CD14-positive monocyte (primary cell): Measurements from ENCODE around the gene IL22RA1. TPM values are rescaled to one million over a fixed set of nuclear protein-coding genes. Genes with fewer than 3 reads are reported as not detected.

Experiments
- DNase-seq, 3 donors: peaks; one replicate each; pipeline ENCODE4 v3.0.0-alpha.2; 2011 to 2022
- H2AFZ ChIP-seq: 2 replicates; pipeline ENCODE4 v1.6.0; 2012; ENCODE audit warnings: mild to moderate bottlenecking, low read depth, low read length, inconsistent platforms; ENCODE audit not compliant: insufficient read depth, poor library complexity, severe bottlenecking
- H3K27ac ChIP-seq, 2 donors: 1 replicate in 1 of 2; 2 replicates in 1 of 2; pipeline ENCODE4 v1.5.1; 2012 to 2013; ENCODE audit warnings: low read length in 2 of 2, control low read depth in 1 of 2, inconsistent platforms in 1 of 2, low read depth in 1 of 2, mild to moderate bottlenecking in 1 of 2
- H3K27me3 ChIP-seq, 2 donors: one replicate each; pipeline versions ENCODE4 v1.6.0 to v1.6.1; 2011 to 2013; ENCODE audit warnings: low read length in 2 of 2; ENCODE audit not compliant: control insufficient read depth in 2 of 2, insufficient read depth in 2 of 2
- H3K36me3 ChIP-seq, 2 donors: replicated peaks in 1 of 2; 1 replicate in 1 of 2; 2 replicates in 1 of 2; pipeline versions ENCODE4 v1.5.1 to v1.6.1; 2012 to 2013; ENCODE audit warnings: low read length in 2 of 2, control low read depth in 1 of 2, inconsistent platforms in 1 of 2, mild to moderate bottlenecking in 1 of 2; ENCODE audit not compliant: insufficient read depth in 2 of 2, control insufficient read depth in 1 of 2
- H3K4me1 ChIP-seq, 2 donors: 1 replicate in 1 of 2; 2 replicates in 1 of 2; pipeline versions ENCODE4 v1.5.1 to v1.6.1; 2012 to 2013; ENCODE audit warnings: low read length in 2 of 2, control low read depth in 1 of 2, inconsistent platforms in 1 of 2, mild to moderate bottlenecking in 1 of 2, moderate library complexity in 1 of 2; ENCODE audit not compliant: insufficient read depth in 2 of 2, control insufficient read depth in 1 of 2
- H3K4me2 ChIP-seq: replicated peaks from 2 replicates; pipeline ENCODE3; 2012; ENCODE audit warnings: low read length, moderate library complexity, mild to moderate bottlenecking; ENCODE audit not compliant: poor library complexity, severe bottlenecking; ENCODE audit errors: extremely low read depth
- H3K4me3 ChIP-seq, 3 experiments: fragments of 200-600 bp in 1 of 3; sonication (generic) in 1 of 3; replicated peaks in 1 of 3; 1 replicate in 2 of 3; 2 replicates in 1 of 3; pipeline ENCODE4 v1.5.1; 2011 to 2013; ENCODE audit warnings: low read length in 3 of 3, mild to moderate bottlenecking in 3 of 3, control low read depth in 2 of 3, low read depth in 2 of 3, inconsistent platforms in 1 of 3, moderate library complexity in 1 of 3
- H3K79me2 ChIP-seq: 2 replicates; pipeline ENCODE4 v1.6.0; 2012; ENCODE audit warnings: mild to moderate bottlenecking, control low read depth, inconsistent platforms, low read length, moderate library complexity; ENCODE audit not compliant: insufficient read depth
- H3K9ac ChIP-seq: 2 replicates; pipeline ENCODE4 v1.6.0; 2017; ENCODE audit warnings: low read length, mild to moderate bottlenecking; ENCODE audit not compliant: insufficient read depth, poor library complexity, severe bottlenecking
- H3K9me3 ChIP-seq, 2 donors: replicated peaks in 1 of 2; 1 replicate in 1 of 2; 2 replicates in 1 of 2; pipeline versions ENCODE4 v1.5.1 to v1.6.1; 2012 to 2013; ENCODE audit warnings: low read length in 2 of 2, control low read depth in 1 of 2; ENCODE audit not compliant: control insufficient read depth in 1 of 2, insufficient read depth in 1 of 2
- H4K20me1 ChIP-seq: 2 replicates; pipeline ENCODE4 v1.6.0; 2012; ENCODE audit warnings: mild to moderate bottlenecking, low read length, control low read depth, moderate library complexity; ENCODE audit not compliant: insufficient read depth
- H3K27ac Mint-ChIP-seq, 7 donors: one replicate each; pipeline ENCODE4 v1.8.0; 2020; ENCODE audit warnings: mild to moderate bottlenecking in 7 of 7, mixed read lengths in 7 of 7, moderate library complexity in 6 of 7, inconsistent platforms in 2 of 7
- H3K27me3 Mint-ChIP-seq, 3 donors: one replicate each; pipeline ENCODE4 v1.8.0; 2021 to 2022; ENCODE audit warnings: low read depth in 3 of 3, mild to moderate bottlenecking in 3 of 3, mixed read lengths in 3 of 3, moderate library complexity in 3 of 3, inconsistent platforms in 1 of 3
- H3K36me3 Mint-ChIP-seq, 2 donors: one replicate each; pipeline ENCODE4 v1.8.0; 2020; ENCODE audit warnings: mixed read lengths in 2 of 2, inconsistent platforms in 1 of 2, mild to moderate bottlenecking in 1 of 2
- H3K4me1 Mint-ChIP-seq: one replicate; pipeline ENCODE4 v1.8.0; 2020; ENCODE audit warnings: mild to moderate bottlenecking, mixed read lengths
- H3K4me3 Mint-ChIP-seq, 2 donors: one replicate each; pipeline ENCODE4 v1.8.0; 2020; ENCODE audit warnings: mild to moderate bottlenecking in 2 of 2, mixed read lengths in 2 of 2, moderate library complexity in 1 of 2
- H3K9me3 Mint-ChIP-seq, 7 donors: one replicate each; pipeline ENCODE4 v1.8.0; 2020 to 2022; ENCODE audit warnings: mixed read lengths in 7 of 7, mild to moderate bottlenecking in 6 of 7, moderate library complexity in 6 of 7, inconsistent platforms in 2 of 7
- CTCF ChIP-seq: fragments of 200-600 bp; IDR thresholded peaks from one replicate; pipeline ENCODE4 v1.8.0; 2022; ENCODE audit warnings: antibody characterized with exemption, mild to moderate bottlenecking
- WGBS: methylation state at CpG from one replicate; pipeline ENCODE4 v1.1.5; 2013; ENCODE audit warnings: missing lambda C conversion rate; ENCODE audit not compliant: insufficient coverage; 5-methylcytosine and 5-hydroxymethylcytosine counted together
- intact Hi-C, 2 donors: fragments of 100-400 bp; cut with micrococcal nuclease; formaldehyde crosslinking; loops; one replicate each; pipeline versions ENCODE4 v1.15.0 to v1.15.1; 2023
- polyA plus RNA-seq, 3 donors: library from polyadenylated mRNA; depleted of rRNA in 1 of 3; unstranded in 2 of 3; stranded (reverse) in 1 of 3; fragments of 300-500 nt in 2 of 3; fragments of >200 nt in 1 of 3; fragmentation: Illumina TruSeq in 2 of 3; gene quantifications; 1 replicate in 2 of 3; 2 replicates in 1 of 3; pipeline ENCODE4 v1.2.3, GENCODE V29; 2012 to 2021

The IL22RA1 gene
- polyA plus RNA-seq, 3 donors: not detected

GRCh38 chr1:24139841-24140425 is 3.0 kb downstream of the IL22RA1 start:
- H3K36me3 Mint-ChIP-seq: no peaks in the 10 kb centered on the region
- no peaks in the 10 kb centered on the region for H3K79me2 ChIP-seq
- H2AFZ ChIP-seq: no peak overlapping the region
- H3K9me3 Mint-ChIP-seq: peaks cover 2 to 10% (median 7%) of the 10 kb centered on the region in 7 donors
- no peaks in the 10 kb centered on the region for H3K9me3 ChIP-seq
- no peak overlapping the region for H3K9ac ChIP-seq
- H3K27me3 ChIP-seq: no peaks in the 10 kb centered on the region
- intact Hi-C loops: no loop called here
- no peak for DNase-seq
- no peak overlapping the region for H3K4me2 ChIP-seq
- H3K27me3 Mint-ChIP-seq: peaks cover 5 to 14% (median 7%) of the 10 kb centered on the region in 3 donors
- no peaks in the 10 kb centered on the region for H3K4me1 ChIP-seq
- H3K4me3 ChIP-seq: no peak overlapping the region
- no peak overlapping the region for H3K27ac ChIP-seq
- H3K4me3 Mint-ChIP-seq: no peak overlapping the region
- TF ChIP-seq CTCF: no peak
- no peak overlapping the region for H3K27ac Mint-ChIP-seq
- no peaks in the 10 kb centered on the region for H3K36me3 ChIP-seq
- 84% methylated on average over 3 of the region's 11 CpGs for WGBS
- no peaks in the 10 kb centered on the region for H3K4me1 Mint-ChIP-seq
- H4K20me1 ChIP-seq: no peaks in the 10 kb centered on the region

GRCh38 chr1:24139222-24139489 is 3.8 kb downstream of the IL22RA1 start:
- no peak overlapping the region for H3K4me2 ChIP-seq
- no peaks in the 10 kb centered on the region for H3K4me1 ChIP-seq
- Mint-ChIP-seq H3K9me3 (peaks cover 2 to 13% (median 7%) of the 10 kb centered on the region in 7 donors), H3K27me3 (peaks cover 2 to 12% (median 6%) of the 10 kb centered on the region in 3 donors), H3K4me3 (no peak overlapping the region), H3K27ac (no peak overlapping the region), H3K36me3 (no peaks in the 10 kb centered on the region), H3K4me1 (no peaks in the 10 kb centered on the region)
- no peaks in the 10 kb centered on the region for H3K9me3 ChIP-seq
- WGBS: 100% methylated on average over 1 of the region's 2 CpGs
- H3K27ac ChIP-seq: no peak overlapping the region
- H3K79me2 ChIP-seq: no peaks in the 10 kb centered on the region
- H3K36me3 ChIP-seq: no peaks in the 10 kb centered on the region
- no peak overlapping the region for H3K9ac ChIP-seq
- no peak overlapping the region for H3K4me3 ChIP-seq
- DNase-seq: no peak
- H4K20me1 ChIP-seq: no peaks in the 10 kb centered on the region
- intact Hi-C loops: no loop called here
- no peak for TF ChIP-seq CTCF
- no peak overlapping the region for H2AFZ ChIP-seq
- H3K27me3 ChIP-seq: no peaks in the 10 kb centered on the region
